ENCODE data around the gene LRRTM4. TPM values are rescaled to one million over a fixed set of nuclear protein-coding genes. Genes with fewer than 3 reads are reported as not detected.

LRRTM4 gene
- total RNA-seq, 2 donors from 2014 or later, result 0.24 TPM; not detected in 1

- Histone ChIP-seq H3K4me1 (no peaks in the 10 kb centered on the region), H3K4me3 (no peak overlapping the region), H3K36me3 (no peaks in the 10 kb centered on the region), H3K27me3 (no peaks in the 10 kb centered on the region), H3K27ac (no peak overlapping the region), H3K9me3 (no peaks in the 10 kb centered on the region)
- TF ChIP-seq, protein P1, sequence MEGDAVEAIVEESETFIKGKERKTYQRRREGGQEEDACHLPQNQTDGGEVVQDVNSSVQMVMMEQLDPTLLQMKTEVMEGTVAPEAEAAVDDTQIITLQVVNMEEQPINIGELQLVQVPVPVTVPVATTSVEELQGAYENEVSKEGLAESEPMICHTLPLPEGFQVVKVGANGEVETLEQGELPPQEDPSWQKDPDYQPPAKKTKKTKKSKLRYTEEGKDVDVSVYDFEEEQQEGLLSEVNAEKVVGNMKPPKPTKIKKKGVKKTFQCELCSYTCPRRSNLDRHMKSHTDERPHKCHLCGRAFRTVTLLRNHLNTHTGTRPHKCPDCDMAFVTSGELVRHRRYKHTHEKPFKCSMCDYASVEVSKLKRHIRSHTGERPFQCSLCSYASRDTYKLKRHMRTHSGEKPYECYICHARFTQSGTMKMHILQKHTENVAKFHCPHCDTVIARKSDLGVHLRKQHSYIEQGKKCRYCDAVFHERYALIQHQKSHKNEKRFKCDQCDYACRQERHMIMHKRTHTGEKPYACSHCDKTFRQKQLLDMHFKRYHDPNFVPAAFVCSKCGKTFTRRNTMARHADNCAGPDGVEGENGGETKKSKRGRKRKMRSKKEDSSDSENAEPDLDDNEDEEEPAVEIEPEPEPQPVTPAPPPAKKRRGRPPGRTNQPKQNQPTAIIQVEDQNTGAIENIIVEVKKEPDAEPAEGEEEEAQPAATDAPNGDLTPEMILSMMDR (IDR thresholded peaks at IDR 0.05), result no peak
- DNase-seq (ENCODE audit: low spot score), result no peak
Observed at GRCh38 chr2:77314721-77315120, 207.5 kb downstream of the LRRTM4 start.

DNA sequence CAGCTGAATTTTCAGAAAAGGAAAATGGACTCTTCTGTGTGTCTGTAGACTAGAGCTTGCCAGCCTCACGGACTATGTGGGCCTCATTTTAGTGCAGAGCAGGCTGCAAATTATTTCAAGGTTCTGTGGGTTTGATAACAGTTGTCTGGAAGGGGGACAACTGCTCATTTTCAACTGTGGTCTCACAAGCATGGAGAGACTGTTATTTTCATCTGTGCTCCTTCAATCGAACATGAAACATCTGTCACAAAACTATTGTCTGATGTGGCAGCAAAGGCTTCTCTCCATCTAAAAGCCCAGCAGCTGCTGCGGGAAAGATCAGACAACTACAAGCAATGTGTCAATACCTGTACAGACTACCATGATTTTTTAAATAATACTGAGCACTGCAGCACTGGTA lies 211.8 kb downstream of the LRRTM4 start:
- H3K4me3 ChIP-seq, result no peak overlapping the region
- no peak for DNase-seq (ENCODE audit: low spot score)
- TF ChIP-seq, protein P1 (IDR thresholded peaks at IDR 0.05), result no peak

DNA sequence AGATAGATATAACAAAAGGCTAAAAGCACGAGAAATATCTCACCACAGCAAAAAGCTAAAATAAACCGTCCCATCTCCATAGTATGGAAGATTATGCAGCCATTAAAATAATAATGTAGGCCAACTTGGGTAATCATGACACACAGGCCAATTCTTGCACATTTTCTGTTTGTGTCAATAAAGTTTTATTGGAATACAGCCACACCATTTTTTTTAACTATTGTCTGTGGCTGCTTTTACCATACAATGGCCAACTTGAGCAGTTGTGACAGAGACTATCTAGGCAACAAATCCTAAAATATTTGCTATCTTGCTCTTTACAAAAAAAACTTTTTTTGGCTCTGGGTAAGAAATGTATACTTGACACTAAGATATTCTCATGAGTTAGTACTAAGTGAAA lies 212.5 kb downstream of the LRRTM4 start:
- no peak for DNase-seq (ENCODE audit: low spot score)
- Histone ChIP-seq H3K27ac (no peak overlapping the region), H3K4me3 (no peak overlapping the region), H3K9me3 (no peaks in the 10 kb centered on the region), H3K4me1 (no peaks in the 10 kb centered on the region), H3K27me3 (no peaks in the 10 kb centered on the region), H3K36me3 (no peaks in the 10 kb centered on the region)
- TF ChIP-seq, protein P1 (IDR thresholded peaks at IDR 0.05), result no peak

More for the DNA sequence above, 211.8 kb downstream of the LRRTM4 start:
- Histone ChIP-seq H3K27me3 (no peaks in the 10 kb centered on the region), H3K27ac (no peak overlapping the region), H3K9me3 (no peaks in the 10 kb centered on the region), H3K36me3 (no peaks in the 10 kb centered on the region), H3K4me1 (no peaks in the 10 kb centered on the region)

- Histone ChIP-seq H3K4me3 (no peak overlapping the region), H3K9me3 (no peaks in the 10 kb centered on the region), H3K27ac (no peak overlapping the region), H3K4me1 (no peaks in the 10 kb centered on the region), H3K27me3 (no peaks in the 10 kb centered on the region), H3K36me3 (no peaks in the 10 kb centered on the region)
- TF ChIP-seq, protein P1 (IDR thresholded peaks at IDR 0.05), result no peak
- DNase-seq (ENCODE audit: low spot score), result no peak
Observed at GRCh38 chr2:77301441-77301840, 220.7 kb downstream of the LRRTM4 start.

DNA sequence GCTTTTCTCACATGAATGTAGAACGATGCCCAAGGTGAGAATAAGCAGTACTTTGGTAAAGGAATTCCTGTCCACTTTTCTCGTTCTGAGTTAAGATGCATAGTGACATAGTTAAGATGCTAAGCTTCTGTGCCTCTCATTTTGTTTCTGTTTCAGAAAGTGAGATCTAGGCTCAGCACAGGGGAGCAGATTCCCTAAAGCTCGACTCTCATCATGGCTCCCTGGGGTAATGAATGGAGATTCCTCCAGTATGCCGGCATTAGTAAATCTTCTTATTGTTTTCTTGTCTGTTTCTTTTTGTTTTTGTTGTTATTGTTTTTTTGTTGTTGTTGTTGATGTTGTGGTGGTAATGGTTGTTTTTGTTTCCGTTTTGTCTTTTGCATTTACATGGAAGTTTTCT lies 225.4 kb downstream of the LRRTM4 start:
- Histone ChIP-seq H3K9me3 (no peaks in the 10 kb centered on the region), H3K27me3 (no peaks in the 10 kb centered on the region), H3K27ac (no peak overlapping the region), H3K4me1 (no peaks in the 10 kb centered on the region), H3K4me3 (no peak overlapping the region), H3K36me3 (no peaks in the 10 kb centered on the region)
- DNase-seq (ENCODE audit: low spot score), result no peak
- TF ChIP-seq, protein P1 (IDR thresholded peaks at IDR 0.05), result no peak

- H3K27me3 ChIP-seq, result no peaks in the 10 kb centered on the region
- H3K4me1 ChIP-seq, result no peaks in the 10 kb centered on the region
- no peak overlapping the region for H3K4me3 ChIP-seq
- no peak for DNase-seq (ENCODE audit: low spot score)
- TF ChIP-seq, protein P1 (IDR thresholded peaks at IDR 0.05), result no peak
- H3K9me3 ChIP-seq, result no peaks in the 10 kb centered on the region
- no peak overlapping the region for H3K27ac ChIP-seq
- H3K36me3 ChIP-seq, result no peaks in the 10 kb centered on the region
Observed at GRCh38 chr2:77294474-77294873, 227.7 kb downstream of the LRRTM4 start.

Measured in right atrium auricular region (tissue), 2 donors.